NB4 (cell line): ENCODE measurements around the gene KCNQ4.

ENCODE experiments used
- POLR2A ChIP-seq: IDR thresholded peaks from 2 replicates; pipeline ENCODE4 v1.6.1; 2011; ENCODE audit warnings: mild to moderate bottlenecking; ENCODE audit not compliant: insufficient read length; ENCODE audit errors: extremely low read depth
- TF ChIP-seq, protein P1 (sequence below): IDR thresholded peaks from one replicate; pipeline ENCODE4 v1.5.1; 2012; ENCODE audit warnings: low read depth, low read length
- TF ChIP-seq, protein P2 (sequence below): IDR thresholded peaks from 2 replicates; pipeline ENCODE4 v1.6.1; 2011; ENCODE audit warnings: low read depth, low read length

DNA sequence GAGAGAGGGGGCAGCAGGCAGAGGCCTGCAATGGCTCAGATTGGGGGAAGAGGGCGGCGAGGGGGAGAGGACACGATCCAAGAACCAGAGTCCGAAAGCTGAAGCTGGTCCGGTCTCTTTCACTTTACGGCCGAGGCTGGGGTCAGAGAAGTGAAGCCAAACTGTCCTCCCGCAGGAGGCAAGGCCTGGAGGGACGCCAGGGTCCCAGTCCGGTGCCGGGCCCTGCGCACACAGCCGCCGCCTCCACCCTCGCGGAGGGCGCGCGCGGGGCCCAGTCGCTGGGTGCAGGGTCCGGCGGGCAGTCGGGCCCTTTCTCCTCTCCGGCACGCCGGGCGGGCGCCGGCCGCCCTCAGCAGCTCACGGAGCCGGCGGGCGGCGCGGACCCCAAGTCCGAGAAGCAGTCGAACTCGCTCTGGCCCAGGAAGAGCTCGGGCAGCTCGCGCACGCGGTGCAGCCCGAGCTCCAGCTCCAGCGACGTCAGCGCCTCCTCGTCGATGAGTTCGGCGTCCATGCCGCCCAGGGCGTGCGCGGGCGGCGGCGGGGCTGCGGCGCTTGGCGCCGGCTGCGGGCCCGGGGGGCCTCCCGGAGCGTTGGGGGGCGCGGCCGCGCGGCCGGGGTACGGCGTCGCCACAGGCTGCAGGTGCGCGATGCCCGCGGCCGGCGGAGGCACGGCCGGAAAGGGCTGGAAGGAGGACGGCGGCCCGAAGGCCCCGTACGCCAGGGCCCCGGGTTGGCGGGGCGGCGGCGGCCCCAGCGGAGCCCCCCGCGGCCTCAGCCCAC is 77.8 kb downstream of the KCNQ4 start:
- TF ChIP-seq POLR2A, result no peak
- TF ChIP-seq, protein P1, sequence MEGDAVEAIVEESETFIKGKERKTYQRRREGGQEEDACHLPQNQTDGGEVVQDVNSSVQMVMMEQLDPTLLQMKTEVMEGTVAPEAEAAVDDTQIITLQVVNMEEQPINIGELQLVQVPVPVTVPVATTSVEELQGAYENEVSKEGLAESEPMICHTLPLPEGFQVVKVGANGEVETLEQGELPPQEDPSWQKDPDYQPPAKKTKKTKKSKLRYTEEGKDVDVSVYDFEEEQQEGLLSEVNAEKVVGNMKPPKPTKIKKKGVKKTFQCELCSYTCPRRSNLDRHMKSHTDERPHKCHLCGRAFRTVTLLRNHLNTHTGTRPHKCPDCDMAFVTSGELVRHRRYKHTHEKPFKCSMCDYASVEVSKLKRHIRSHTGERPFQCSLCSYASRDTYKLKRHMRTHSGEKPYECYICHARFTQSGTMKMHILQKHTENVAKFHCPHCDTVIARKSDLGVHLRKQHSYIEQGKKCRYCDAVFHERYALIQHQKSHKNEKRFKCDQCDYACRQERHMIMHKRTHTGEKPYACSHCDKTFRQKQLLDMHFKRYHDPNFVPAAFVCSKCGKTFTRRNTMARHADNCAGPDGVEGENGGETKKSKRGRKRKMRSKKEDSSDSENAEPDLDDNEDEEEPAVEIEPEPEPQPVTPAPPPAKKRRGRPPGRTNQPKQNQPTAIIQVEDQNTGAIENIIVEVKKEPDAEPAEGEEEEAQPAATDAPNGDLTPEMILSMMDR, result no peak
- TF ChIP-seq, protein P2, sequence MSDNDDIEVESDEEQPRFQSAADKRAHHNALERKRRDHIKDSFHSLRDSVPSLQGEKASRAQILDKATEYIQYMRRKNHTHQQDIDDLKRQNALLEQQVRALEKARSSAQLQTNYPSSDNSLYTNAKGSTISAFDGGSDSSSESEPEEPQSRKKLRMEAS, result no peak
